PC-9 (cell line): ENCODE results near the gene CADPS2. TPM values are rescaled to one million over a fixed set of nuclear protein-coding genes. Genes with fewer than 3 reads are reported as not detected.

ENCODE experiments used
- BruUV-seq: library from RNA; stranded (reverse); fragments of 400-500 nt; replicated peaks from 2 replicates; lab custom pipeline; 2021; lab: Mats Ljungman, UMichigan
- CTCF ChIA-PET: fragments of 300-600 bp; sonication (Branson Sonifier 250); formaldehyde crosslinking; loops from one replicate; lab custom pipeline; 2022; ENCODE audit warnings: antibody characterized with exemption; lab: Charles Lee
- POLR2A ChIA-PET: fragments of 300-600 bp; sonication (Branson Sonifier 250); formaldehyde crosslinking; loops from one replicate; lab custom pipeline; 2022; ENCODE audit warnings: antibody characterized with exemption; ENCODE audit not compliant: unreplicated experiment; lab: Charles Lee
- DNase-seq, 2 experiments: peaks; one replicate each; pipeline versions ENCODE4 v3.0.0 to v3.0.0-alpha.2; 2015 to 2022; ENCODE audit warnings: mixed read lengths in 1 of 2
- H2AFZ ChIP-seq: fragments of 200-600 bp; sonication (generic); 2 replicates; pipeline ENCODE4 v1.8.1; 2017; ENCODE audit warnings: antibody characterized with exemption
- H3F3A ChIP-seq: fragments of 200-600 bp; sonication (generic); 2 replicates; pipeline ENCODE4 v1.8.1; 2017; ENCODE audit warnings: antibody characterized with exemption, mild to moderate bottlenecking, low read depth; ENCODE audit not compliant: insufficient read depth
- H3K27ac ChIP-seq: fragments of 200-600 bp; sonication (generic); 2 replicates; pipeline ENCODE4 v1.6.1; 2016; ENCODE audit warnings: mixed run types
- H3K27me3 ChIP-seq: fragments of 200-600 bp; sonication (generic); 2 replicates; pipeline ENCODE4 v1.6.1; 2016; ENCODE audit warnings: low read depth, mixed run types; ENCODE audit not compliant: insufficient read depth
- H3K36me3 ChIP-seq: fragments of 200-600 bp; sonication (generic); 2 replicates; pipeline ENCODE4 v1.6.1; 2016; ENCODE audit warnings: low read depth, mixed run types
- H3K4me1 ChIP-seq: fragments of 200-600 bp; sonication (generic); replicated peaks from 2 replicates; pipeline ENCODE4 v1.6.1; 2016; ENCODE audit warnings: mixed run types; ENCODE audit not compliant: insufficient read depth
- H3K4me2 ChIP-seq: fragments of 200-600 bp; sonication (generic); 2 replicates; pipeline ENCODE4 v1.6.1; 2017; ENCODE audit warnings: mixed run types
- H3K4me3 ChIP-seq: fragments of 200-600 bp; sonication (generic); 2 replicates; pipeline ENCODE4 v1.6.1; 2016; ENCODE audit warnings: mixed run types
- H3K79me2 ChIP-seq: fragments of 200-600 bp; sonication (generic); 2 replicates; pipeline ENCODE4 v1.6.1; 2017; ENCODE audit warnings: low read depth, mixed run types
- H3K9me2 ChIP-seq: fragments of 200-600 bp; sonication (generic); 2 replicates; pipeline ENCODE4 v1.8.1; 2017; ENCODE audit warnings: mild to moderate bottlenecking; ENCODE audit not compliant: insufficient read depth
- H3K9me3 ChIP-seq: fragments of 200-600 bp; sonication (generic); 2 replicates; pipeline ENCODE4 v1.8.1; 2016; ENCODE audit warnings: low read depth; ENCODE audit not compliant: insufficient read depth
- H4K20me1 ChIP-seq: fragments of 200-600 bp; sonication (generic); 2 replicates; pipeline ENCODE4 v1.8.1; 2017; ENCODE audit not compliant: insufficient read depth
- CTCF ChIP-seq: fragments of 200-600 bp; sonication (generic); conservative IDR thresholded peaks from 2 replicates; pipeline ENCODE4 v1.6.1; 2017; ENCODE audit warnings: mixed run types, antibody characterized with exemption, mild to moderate bottlenecking, moderate library complexity
- EZH2 ChIP-seq: fragments of 200-600 bp; sonication (generic); IDR thresholded peaks from 2 replicates; pipeline ENCODE4 v1.8.0; 2017; ENCODE audit warnings: antibody characterized with exemption, low read depth
- intact Hi-C: fragments of 100-400 bp; cut with micrococcal nuclease; formaldehyde crosslinking; loops from one replicate; pipeline ENCODE4 v1.10.0; 2022; ENCODE audit not compliant: unreplicated experiment
- total RNA-seq: library from RNA; stranded (reverse); gene quantifications from 2 replicates; pipeline ENCODE4 v1.2.3, GENCODE V29; 2021

The CADPS2 gene
- total RNA-seq, 1 experiment from 2014 or later: 11.9 TPM

GRCh38 chr7:122702872-122703510 lies 183.3 kb downstream of the CADPS2 start, which contains the start of gene RNF148:
Gene RNF148, minus strand, starts transcription at chr7:122702922. Its CDS starts 172 bp downstream, at chr7:122702750.
- BruUV-seq: no TSS peak

GRCh38 chr7:122699017-122699416 lies 187.2 kb downstream of the CADPS2 start, which contains the start of gene RNF133:
Gene RNF133, minus strand, starts transcription at chr7:122699117. Its CDS starts 199 bp downstream, at chr7:122698918.
- POLR2A ChIA-PET: no interaction called here
- Histone ChIP-seq H3K4me1 (no peaks in the 10 kb centered on the region), H3K4me2 (no peak within 1 kb of the TSS), H3K9me3 (no peaks in the 10 kb centered on the region), H3K4me3 (no peak within 1 kb of the TSS), H4K20me1 (no peaks in the 10 kb centered on the region), H3K36me3 (no peaks in the 10 kb centered on the region), H3K27ac (no peak within 1 kb of the TSS), H3F3A (no peaks in the 10 kb centered on the region), H3K9me2 (no peaks in the 10 kb centered on the region), H2AFZ (no peak within 1 kb of the TSS), H3K27me3 (no peaks in the 10 kb centered on the region), H3K79me2 (no peaks in the 10 kb centered on the region)
- BruUV-seq: no TSS peak
- no peak for TF ChIP-seq EZH2
- TF ChIP-seq CTCF: no peak
- DNase-seq: no peak
- intact Hi-C loops: no loop called here
- CTCF ChIA-PET: no interaction called here

More at GRCh38 chr7:122702872-122703510, 183.3 kb downstream of the CADPS2 start, which contains the start of gene RNF148:
- DNase-seq: no peak
- H3K27ac ChIP-seq: no peak within 1 kb of the TSS
- POLR2A ChIA-PET: no interaction called here
- H3K9me2 ChIP-seq: no peaks in the 10 kb centered on the region
- no peak within 1 kb of the TSS for H3K4me3 ChIP-seq
- no peaks in the 10 kb centered on the region for H3K9me3 ChIP-seq
- no peaks in the 10 kb centered on the region for H4K20me1 ChIP-seq
- H3K36me3 ChIP-seq: no peaks in the 10 kb centered on the region
- no peak for TF ChIP-seq EZH2
- no peak for TF ChIP-seq CTCF
- no peak within 1 kb of the TSS for H3K4me2 ChIP-seq
- H3K4me1 ChIP-seq: no peaks in the 10 kb centered on the region
- no peaks in the 10 kb centered on the region for H3F3A ChIP-seq
- CTCF ChIA-PET: no interaction called here
- no peaks in the 10 kb centered on the region for H3K27me3 ChIP-seq
- H3K79me2 ChIP-seq: no peaks in the 10 kb centered on the region
- intact Hi-C loops: no loop called here
- H2AFZ ChIP-seq: no peak within 1 kb of the TSS

GRCh38 chr7:122695816-122696215 lies 190.4 kb downstream of the CADPS2 start:
- Histone ChIP-seq H3K4me1 (no peaks in the 10 kb centered on the region), H3K27me3 (no peaks in the 10 kb centered on the region), H3K9me3 (no peaks in the 10 kb centered on the region), H3K4me2 (no peak overlapping the region), H3K4me3 (no peak overlapping the region), H3K36me3 (no peaks in the 10 kb centered on the region), H3K79me2 (no peaks in the 10 kb centered on the region), H3K9me2 (no peaks in the 10 kb centered on the region), H3F3A (no peaks in the 10 kb centered on the region), H2AFZ (no peak overlapping the region), H3K27ac (no peak overlapping the region), H4K20me1 (no peaks in the 10 kb centered on the region)
- TF ChIP-seq EZH2 (no peak), CTCF (no peak)
- intact Hi-C loops: no loop called here
- BruUV-seq: no TSS peak
- ChIA-PET POLR2A (no interaction called here), CTCF (interaction anchor here (0.5 kb wide), 1 partner anchor 1384 kb away, joined by 4 read pairs; no protein-coding TSS in a partner anchor)
- no peak for DNase-seq
